ENCODE results near the gene BNIP5. TPM values are rescaled to one million over a fixed set of nuclear protein-coding genes. Genes with fewer than 3 reads are reported as not detected.

Gene BNIP5
- total RNA-seq, 1 donor from 2014 or later, result not detected

- peak; percentile 79 for DNase-seq (ENCODE audit: low read depth)
- Histone ChIP-seq H3K4me3 (ENCODE audit: low read depth, low read length) (no peak overlapping the region), H3K36me3 (ENCODE audit: control insufficient read depth, insufficient read depth, low read length) (no peaks in the 10 kb centered on the region), H3K27me3 (ENCODE audit: control insufficient read depth, insufficient read depth, low read length) (no peaks in the 10 kb centered on the region)
- TF ChIP-seq CTCF (IDR thresholded peaks at IDR 0.05; ENCODE audit: insufficient read depth, low read length, severe bottlenecking), result no peak
- no peak for FAIRE-seq
Measured at GRCh38 chr6:36276581-36277536, 59.8 kb downstream of the BNIP5 start.

DNA sequence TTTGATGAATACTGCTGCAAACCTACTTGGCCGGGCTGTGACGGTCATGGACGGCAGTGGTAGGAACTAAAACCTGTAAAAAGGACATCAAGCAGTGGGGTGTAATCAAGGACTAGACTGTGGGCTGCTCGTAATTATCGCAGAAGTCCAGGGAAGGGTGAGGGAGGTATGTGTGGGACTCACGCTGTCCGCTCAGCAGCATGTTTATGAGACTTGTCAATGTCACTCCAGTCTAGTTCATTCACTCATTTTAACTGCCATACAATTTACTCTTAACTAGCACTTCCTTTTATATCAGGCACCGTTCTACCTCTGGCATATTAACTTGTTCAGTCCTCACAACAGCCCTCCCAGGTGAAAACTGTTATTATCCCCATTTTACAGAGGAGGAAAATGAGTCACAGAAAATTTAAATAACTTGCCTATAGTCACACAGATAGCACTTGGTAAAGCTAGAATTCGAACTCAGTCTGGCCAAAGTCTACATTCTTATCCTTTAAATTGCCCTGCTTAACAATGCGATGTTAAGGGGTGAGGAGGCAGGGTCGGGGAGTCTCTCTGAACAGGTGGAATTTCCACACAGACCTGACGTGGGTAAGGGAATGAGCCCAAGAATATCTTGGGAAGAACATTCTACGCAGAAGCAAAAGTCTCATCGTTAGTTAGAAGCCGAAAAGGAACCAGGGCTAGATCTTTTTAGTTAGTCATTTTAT lies 62.7 kb downstream of the BNIP5 start:
- DNase-seq (ENCODE audit: low read depth), result no peak
- no peak for FAIRE-seq
- no peak overlapping the region for H3K4me3 ChIP-seq (ENCODE audit: low read depth, low read length)
- no peak for TF ChIP-seq CTCF (IDR thresholded peaks at IDR 0.05; ENCODE audit: insufficient read depth, low read length, severe bottlenecking)
- no peaks in the 10 kb centered on the region for H3K36me3 ChIP-seq (ENCODE audit: control insufficient read depth, insufficient read depth, low read length)
- H3K27me3 ChIP-seq (ENCODE audit: control insufficient read depth, insufficient read depth, low read length), result no peaks in the 10 kb centered on the region

GRCh38 chr6:36273067-36273466 lies 63.6 kb downstream of the BNIP5 start:
- TF ChIP-seq CTCF (IDR thresholded peaks at IDR 0.05; ENCODE audit: insufficient read depth, low read length, severe bottlenecking), result no peak
- FAIRE-seq, result no peak
- no peak overlapping the region for H3K4me3 ChIP-seq (ENCODE audit: low read depth, low read length)

GRCh38 chr6:36272234-36272633 lies 64.5 kb downstream of the BNIP5 start:
- no peak for TF ChIP-seq CTCF (IDR thresholded peaks at IDR 0.05; ENCODE audit: insufficient read depth, low read length, severe bottlenecking)
- no peak overlapping the region for H3K4me3 ChIP-seq (ENCODE audit: low read depth, low read length)
- no peak for DNase-seq (ENCODE audit: low read depth)
- H3K36me3 ChIP-seq (ENCODE audit: control insufficient read depth, insufficient read depth, low read length), result no peaks in the 10 kb centered on the region
- FAIRE-seq, result no peak
- H3K27me3 ChIP-seq (ENCODE audit: control insufficient read depth, insufficient read depth, low read length), result no peaks in the 10 kb centered on the region

More at GRCh38 chr6:36273067-36273466, 63.6 kb downstream of the BNIP5 start:
- no peaks in the 10 kb centered on the region for H3K36me3 ChIP-seq (ENCODE audit: control insufficient read depth, insufficient read depth, low read length)
- H3K27me3 ChIP-seq (ENCODE audit: control insufficient read depth, insufficient read depth, low read length), result no peaks in the 10 kb centered on the region
- DNase-seq (ENCODE audit: low read depth), result no peak

- H3K27me3 ChIP-seq (ENCODE audit: control insufficient read depth, insufficient read depth, low read length), result no peaks in the 10 kb centered on the region
- no peak within 1 kb of the TSS for H3K4me3 ChIP-seq (ENCODE audit: low read depth, low read length)
- no peak for FAIRE-seq
- peak; percentile 62 for DNase-seq (ENCODE audit: low read depth)
- TF ChIP-seq CTCF (IDR thresholded peaks at IDR 0.05; ENCODE audit: insufficient read depth, low read length, severe bottlenecking), result no peak
- no peaks in the 10 kb centered on the region for H3K36me3 ChIP-seq (ENCODE audit: control insufficient read depth, insufficient read depth, low read length)
Measured at GRCh38 chr6:36269834-36270705, 66.6 kb downstream of the BNIP5 start, which contains the start of gene PNPLA1. PNPLA1 (plus strand) TSS chr6:36270060; CDS start chr6:36270460, 400 bp downstream.

All from bronchial epithelial cell (primary cell).